HG03066 (cell line): Measurements from ENCODE around the gene KIRREL3.
A peak's percentile ranks its signal among the peaks of the same experiment; 100 is the strongest.

Experiments
- ATAC-seq: cut with Tn5 transposase; IDR thresholded peaks from one replicate; pipeline ENCODE4 v1.9.1; 2021; ENCODE audit warnings: low read depth; ENCODE audit not compliant: unreplicated experiment

Gene KIRREL3

DNA sequence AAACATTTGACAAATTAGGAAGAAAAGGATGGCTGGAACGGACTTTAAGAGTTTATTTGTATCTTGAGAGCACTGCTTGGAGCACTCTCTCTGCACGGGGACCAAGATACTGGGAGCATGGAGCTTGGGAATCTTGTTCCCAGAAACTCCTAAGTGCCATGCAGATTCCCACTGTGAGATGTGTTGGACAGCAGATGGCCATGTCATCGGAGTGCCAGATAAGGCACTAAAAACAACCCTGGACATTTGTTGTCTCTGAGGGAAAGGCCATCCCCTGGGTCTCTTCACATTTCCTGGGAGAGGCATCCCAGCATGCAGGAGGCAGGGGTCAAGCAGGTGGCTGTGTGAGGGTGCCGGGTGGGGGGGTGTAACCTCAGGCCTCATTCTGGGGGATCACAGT lies 2.9 kb downstream of the KIRREL3 start:
- no peak for ATAC-seq

DNA sequence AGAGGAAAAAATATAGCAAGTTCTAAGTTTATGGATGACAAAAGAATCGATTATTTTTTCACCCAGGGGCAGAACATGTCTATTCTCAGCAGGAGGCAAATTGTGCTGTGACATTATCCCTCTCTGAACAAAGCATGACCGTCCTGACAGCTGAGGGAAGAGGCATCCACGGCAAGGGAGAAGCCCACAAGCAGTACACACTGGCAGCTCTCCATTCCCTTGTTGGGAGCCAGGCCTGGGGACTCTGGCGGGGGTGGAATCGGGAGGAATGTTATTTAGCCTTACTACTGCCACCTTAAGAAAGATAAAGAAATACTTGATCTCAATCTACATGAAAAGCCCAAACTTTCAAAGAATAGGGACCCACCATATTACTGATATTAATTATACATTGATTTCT lies 3.4 kb downstream of the KIRREL3 start:
- no peak for ATAC-seq

DNA sequence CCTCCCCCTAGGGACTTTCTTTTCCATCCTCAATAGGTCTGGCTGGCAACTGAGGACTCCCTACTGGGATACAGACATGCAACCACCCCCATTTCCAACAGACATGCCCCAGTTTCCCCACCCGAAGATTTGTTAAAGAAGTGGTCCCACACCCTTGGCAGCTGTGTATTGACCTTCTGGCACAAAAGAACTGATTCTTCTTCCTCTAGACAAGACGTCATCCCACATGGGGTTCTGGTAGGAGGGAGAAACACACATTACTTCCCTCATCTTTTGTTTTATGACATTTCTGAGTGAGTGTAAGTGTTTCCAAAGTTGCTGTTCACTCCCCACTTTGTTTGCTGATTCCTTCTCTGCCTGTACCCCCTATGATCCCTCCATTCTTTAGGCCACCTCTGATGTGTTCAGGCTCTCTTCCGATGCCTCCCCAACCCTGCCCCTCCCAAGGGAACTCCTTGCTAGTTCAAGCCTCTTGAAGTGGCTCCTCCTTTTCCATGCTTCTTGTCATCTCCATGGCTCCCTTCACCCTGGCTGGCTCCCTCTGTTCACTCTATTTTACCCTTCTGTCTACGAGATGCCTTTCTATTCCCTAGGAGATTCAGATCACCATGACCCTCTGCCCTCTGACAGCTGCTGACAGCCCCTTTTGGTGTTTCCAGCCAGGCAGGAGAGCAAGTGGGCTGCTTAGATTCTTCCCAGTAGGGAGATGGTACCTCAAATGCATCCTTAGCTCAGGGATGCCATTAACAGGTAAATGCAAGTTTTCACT lies 4.3 kb downstream of the KIRREL3 start:
- ATAC-seq: no peak

DNA sequence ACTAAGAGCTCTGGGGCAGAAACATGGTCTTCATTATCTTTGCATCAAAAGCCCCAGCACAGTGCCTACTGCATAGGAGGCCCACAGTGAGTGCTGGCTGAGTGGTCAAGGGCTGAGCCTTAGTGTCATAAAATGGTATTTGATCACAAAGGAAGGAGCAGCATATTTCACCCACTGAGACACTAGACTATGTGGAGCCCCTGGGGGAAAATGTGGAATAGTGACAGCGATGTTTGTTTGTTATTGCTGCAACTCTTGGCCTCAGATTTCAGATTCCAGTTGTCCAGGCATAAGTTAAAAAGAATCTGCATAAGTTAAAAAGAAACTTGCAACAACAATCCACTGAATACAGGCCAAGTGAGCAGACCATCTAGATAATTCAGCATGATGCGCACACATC lies 7.0 kb downstream of the KIRREL3 start:
- no peak for ATAC-seq

DNA sequence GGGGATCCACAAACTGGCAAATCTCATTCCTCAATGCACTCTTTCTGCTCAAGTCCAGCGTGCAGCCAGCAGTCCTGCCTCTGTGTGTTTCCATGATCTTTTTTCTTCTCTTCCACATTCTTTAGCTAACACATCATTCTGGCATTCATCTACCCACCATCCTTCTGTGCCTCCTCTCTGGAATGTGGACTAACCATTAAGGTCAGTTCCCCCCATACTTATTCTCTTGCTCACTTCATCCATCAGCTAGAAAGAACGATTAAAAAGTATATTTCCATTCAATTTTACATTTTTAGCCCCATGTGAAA lies 7.8 kb downstream of the KIRREL3 start:
- ATAC-seq: no peak

DNA sequence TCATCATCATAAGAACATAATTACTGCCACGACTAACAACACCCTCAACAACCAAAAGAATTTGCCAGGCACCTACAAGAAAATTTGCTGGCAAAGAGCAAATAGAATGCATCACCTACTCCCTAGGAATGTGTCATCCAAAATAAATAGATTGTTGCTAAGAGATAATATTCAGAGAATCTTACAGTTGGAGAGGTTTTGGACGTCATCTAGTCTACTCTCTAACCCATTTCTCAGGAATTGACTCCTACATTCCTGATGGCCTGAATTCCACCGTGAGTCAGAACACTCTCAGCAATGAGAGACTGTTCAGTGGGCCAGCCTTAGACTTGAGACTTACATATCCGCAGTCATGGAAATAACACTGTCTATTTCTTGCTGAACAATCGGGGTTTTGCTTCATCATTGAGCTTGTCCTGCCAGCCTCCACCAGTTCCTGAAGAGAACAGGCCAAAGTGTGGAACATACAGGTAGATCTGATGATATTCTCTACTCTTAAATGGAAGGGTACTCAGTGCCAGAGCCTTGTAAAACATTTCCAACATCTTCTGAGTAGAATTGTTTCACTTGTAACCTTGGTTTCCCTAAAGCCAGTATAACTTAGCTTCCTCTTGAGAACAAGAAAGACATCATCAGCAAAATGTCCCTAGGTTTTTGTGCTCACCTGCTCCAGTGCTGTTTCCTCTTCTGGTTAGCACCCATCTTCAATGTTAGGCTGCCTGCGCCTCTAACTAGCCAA lies 8.3 kb downstream of the KIRREL3 start:
- ATAC-seq: no peak

DNA sequence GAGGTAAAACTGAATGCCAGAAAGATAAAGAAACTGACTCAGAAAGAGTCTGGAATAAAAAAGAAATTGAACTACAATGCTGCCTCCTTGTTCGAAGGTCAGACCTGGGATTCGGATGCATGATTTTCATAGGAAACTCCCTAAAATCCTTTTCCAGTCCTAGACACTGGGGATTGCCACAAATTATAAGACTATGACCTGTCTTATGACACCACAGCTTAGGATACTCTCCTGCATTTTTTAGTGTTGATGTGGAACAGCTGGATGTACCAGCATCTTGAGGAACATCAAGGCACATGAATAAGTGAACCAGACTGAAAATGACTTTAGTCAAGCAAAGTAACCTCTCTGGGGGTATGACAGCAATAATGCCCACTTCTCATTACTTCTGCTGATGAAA lies 9.0 kb downstream of the KIRREL3 start:
- ATAC-seq: no peak

DNA sequence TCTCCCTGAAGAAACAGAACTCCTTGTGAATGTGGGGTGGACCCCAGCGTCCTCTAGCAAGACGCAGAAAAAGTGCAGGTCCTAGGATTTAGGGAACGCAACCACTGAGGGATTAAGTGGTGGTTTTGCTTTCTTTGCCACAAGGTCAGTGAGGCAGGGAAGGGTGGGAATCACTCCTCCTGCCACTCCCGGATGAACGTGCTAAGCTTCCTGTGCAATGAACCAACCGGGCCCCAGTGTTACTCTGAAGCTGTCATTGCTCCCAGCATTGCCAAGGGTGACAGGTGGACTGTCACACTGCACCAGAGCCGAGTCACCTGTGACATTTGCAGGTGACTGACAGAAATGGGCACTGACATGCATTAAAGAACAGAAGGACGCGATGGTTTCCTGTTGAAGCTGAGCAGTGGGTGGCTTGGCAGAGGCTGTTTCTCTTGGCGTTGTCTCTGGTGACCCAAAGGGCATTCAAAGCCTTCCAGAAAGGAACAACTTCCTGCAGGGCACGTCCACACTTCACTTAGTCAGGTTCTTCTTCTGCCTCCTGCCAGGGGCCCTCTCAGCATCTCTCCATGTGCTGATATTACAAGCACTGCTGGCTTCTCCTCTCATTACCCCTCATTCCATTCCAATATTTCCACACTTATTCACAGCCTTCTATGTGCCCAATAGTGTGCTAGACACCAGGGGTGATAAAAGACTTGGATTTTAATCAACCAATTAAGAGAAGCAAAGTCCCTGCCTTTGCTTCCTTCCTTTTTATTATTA lies 9.7 kb downstream of the KIRREL3 start:
- ATAC-seq: no peak

DNA sequence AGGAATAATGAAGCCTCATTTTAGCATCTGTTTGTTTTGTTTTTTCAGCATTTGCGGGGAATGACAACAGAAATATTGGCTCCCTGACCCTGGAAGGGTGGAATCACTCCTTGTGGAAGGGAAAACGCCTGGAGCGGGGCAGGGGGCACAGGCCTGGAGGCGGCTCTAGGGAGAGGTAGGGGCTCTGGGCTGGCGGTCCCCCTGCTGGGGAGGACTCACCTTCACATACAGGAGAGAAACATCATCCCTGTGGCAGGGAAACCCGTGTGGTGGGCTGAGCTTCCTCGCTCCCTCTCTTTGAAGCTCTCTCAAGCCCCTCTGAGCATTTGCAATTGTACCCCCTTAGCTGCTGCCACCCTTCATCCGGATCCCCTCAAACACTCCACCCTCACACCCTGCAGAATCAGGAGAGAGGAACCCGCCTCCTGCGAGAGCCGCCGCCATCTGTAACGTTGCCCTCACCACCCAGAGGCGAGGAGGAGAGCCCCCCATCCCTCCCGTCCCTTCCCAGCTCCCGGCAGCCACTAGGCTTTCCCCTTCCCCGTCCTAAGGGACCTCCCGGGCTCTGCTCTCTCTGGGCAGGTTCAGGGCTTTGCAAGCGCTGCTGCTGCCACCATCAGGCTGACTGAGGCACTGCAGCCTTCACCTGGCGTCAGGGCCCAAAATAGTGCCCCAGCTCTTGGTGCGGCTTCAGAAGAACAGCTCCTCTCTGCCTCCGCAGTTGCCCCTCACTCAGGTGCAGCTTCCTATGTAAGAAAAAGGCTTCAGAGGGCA lies 10.4 kb downstream of the KIRREL3 start:
- ATAC-seq: peak; percentile 77

DNA sequence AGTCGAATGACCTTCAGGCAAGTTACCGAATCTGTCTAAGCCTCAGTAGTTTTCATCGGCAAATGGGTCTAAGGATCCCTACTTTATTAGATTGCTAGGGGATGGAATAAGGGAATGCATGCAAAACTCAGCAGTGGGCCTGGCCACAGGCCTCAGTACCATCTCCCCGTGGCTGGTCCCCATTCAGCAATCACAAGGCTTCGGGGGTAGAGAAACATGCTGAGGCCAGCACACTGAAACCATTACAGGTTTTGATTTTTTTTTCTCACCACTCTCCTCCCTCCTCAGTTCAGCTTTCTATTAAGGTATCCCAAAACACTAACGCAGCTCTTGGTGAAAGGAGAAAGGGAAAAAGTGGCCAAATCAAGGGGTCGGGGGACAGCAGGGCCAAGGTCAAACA lies 11.9 kb downstream of the KIRREL3 start:
- no peak for ATAC-seq

DNA sequence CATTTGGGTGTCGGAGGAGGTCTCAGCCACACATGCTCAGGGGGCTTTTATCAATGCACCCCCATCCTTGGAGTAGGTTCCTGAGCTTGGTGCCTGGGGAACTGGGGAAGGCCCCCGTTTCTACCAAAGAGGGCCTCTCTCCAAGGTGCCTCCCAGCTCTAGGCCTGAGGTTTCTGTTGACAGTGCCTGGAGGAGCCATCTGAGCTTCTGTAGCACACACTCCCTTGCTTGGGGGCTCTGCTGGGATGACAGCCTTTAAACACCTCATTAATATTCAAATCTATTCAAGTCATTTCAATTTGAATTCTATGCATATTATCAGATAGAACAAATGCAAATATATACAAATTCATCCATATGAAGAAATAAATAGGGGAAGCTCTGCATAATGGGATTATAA lies 18.9 kb downstream of the KIRREL3 start:
- no peak for ATAC-seq

DNA sequence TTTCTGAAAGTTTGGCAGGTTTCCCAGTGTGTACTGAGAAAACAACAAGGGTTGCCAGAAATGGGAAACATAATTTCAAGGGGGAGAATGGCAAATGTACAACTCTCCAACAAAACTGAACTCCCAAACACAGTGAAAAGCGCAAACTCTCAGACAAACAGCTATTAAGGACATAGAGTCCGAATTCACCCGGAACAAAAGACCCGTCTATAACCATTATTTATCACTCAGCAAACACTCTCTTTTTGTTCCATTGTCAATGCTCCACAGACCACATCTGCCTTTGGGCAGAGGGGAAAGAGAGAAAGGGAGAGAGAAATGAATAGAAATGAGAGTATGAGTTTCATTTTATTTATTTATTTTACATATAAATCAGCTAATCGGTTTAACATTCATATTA lies 21.7 kb downstream of the KIRREL3 start:
- no peak for ATAC-seq

DNA sequence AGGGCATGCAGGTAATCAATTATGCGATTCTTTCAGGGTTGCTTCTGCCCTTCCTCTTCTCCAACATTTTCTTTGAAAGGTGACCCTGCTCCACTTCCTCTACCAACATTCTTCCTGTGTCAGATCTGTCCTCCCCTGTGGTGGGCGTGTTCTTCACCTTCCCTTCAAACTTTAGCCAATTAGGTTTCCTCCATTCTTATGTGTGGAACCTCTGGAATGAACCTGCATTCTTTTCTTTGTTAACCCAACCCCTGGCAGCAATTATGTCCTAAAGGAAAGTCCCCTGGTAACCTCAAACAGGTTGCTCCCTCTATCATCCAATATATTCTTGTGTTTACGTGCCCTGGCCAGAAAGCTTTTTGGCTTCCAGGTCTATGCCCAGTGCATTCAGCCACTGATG lies 22.4 kb downstream of the KIRREL3 start:
- ATAC-seq: no peak

DNA sequence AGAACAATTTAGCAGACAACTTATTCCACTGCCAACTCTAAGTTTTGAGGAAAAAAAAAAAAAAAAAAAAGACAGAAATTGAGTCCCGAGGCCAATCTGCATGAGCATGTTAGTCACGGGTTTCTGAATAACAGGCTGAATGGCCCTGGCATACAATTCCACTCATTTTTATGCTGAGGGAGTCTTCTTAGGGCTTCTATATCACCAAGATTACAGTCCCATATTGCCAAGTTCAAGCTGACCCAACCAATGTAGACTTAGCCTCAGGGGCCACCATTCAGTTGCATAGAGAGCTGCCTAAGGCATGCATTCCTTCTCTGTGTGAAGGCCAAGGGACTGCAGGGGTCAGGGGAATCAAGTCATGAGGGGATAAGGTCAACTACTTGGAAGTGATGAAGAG lies 27.5 kb downstream of the KIRREL3 start:
- no peak for ATAC-seq

DNA sequence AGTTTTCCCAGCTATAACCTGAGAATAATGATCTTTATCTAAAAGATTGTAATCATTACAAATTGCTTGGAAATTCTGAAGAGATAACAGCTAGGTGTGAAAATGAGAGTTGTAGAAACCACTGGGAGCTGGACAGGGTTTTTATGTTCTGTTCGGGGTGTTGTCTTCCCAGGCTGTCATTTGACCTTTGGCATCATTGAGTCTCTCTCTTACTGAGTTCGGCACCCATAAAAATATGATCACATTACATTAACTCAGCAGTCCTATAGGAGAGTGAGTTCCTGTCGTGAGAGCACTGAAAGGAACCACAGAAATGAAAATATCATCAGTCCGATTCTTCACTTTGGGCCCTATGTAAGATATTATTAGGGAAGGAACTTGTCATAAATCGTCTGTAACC lies 29.3 kb downstream of the KIRREL3 start:
- no peak for ATAC-seq

DNA sequence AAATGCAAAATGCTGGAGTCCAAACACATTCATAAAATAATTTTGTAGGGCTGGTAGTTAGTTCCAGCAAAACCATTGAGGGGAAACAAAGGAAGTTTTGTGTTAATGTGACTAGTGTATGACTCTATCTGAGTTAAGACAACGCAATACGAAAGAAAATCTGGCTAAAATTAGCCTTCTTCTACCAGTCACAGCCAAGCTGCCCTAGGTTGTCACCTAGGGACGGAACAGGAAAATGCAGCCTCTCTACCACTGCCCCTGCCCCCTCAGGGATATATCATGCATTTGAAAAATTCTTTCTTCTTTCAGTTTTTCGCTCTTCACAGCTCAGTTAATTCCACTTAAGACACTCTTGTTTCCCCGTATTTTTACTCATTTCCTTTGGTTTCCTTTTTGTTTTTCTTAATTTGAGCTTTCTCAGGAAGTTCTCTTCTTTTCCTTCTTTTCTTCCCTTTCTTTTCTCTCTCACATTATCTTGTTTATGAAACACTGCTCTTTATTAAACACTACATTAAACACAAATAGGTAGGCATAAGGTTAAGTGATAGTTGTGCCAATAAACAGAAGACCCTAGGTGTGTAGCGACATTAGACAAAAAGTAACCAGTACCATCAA lies 30.6 kb downstream of the KIRREL3 start:
- ATAC-seq: no peak

DNA sequence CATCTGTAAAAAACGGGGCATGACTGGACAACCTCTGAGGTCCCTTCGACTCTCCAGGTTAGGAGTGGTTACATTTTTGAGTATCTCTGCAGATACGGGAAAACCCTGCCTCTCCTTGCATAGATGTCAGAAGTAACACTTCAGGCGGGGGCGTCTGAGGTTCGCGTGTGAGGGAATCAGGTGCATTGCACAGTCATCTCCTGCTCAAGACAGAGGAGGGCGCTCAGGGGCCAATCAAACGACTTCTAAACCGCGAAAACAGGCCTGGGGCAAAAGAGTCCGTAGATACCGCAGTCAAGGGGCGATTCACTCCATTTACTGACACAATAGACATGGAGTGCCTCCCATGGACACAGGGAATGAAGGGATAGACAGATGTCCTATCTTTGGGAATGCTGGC lies 31.7 kb downstream of the KIRREL3 start:
- no peak for ATAC-seq

DNA sequence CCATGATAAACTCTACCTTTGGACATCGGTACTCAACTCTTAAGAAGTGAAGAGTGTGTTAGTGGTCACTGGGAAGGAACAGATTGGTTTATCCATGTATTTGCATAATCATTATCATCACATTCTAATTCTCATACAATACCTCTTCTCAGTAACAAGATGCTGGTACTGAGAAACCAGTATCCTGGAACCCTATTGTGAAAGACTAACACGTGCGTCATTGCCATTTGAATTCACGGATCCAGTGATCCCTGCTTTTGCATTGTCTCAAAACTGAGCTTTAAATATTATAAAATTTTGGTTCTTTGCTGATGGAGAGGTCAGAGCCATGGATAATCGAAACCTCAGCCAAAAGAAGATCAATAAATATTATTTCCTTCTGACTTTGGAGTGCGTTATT lies 35.2 kb downstream of the KIRREL3 start:
- no peak for ATAC-seq

DNA sequence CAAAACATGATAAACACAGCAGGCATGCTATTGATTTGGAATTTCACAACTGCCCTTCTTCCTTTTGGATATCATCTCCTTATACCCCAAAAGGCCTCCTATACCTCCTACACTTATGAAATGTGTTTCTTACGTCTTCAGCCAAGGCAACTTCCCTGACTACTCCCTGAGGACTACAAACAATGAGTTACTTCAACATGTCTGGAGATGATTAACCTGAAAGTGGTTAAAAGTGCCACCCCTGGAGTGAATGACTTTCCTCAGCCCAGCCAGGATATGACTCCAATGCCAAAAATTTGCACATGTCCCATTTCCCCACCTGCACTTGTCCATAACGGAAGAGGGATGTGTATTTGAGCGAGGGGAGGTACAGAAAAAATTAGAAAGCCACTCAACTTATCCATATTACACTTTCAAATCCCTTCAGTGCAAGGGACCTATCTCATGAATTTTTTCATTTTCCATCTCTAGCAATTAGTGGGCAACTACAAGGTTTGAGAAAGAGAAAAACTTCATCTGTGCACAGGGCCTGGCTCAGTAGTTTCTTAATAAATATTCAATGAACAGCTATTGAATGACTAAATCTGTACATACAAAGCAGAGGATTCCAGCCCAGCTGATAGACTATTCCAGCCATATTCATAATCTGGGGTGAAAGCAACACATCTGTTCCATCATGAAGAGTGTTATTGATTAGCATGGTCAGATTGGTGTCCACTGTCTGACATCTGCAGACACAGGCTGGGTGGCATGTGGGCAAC lies 36.8 kb downstream of the KIRREL3 start:
- ATAC-seq: no peak

DNA sequence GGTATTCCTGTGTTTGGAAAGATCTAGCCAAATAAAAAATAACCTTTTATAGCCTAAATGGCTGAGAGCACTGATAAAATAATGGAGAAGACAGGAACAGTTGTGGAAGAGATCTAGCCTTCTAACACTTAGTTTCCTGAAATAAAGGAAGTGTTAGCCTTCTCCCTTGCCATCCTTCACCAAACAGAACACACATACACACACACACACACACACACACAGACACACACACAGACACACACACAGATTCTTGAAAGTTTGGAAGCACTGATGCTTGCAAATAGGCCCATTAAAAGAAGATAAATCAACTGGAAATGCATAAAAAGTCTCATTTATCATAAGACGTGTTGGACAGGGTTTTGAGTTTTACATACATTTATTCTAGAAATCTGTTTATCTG lies 37.5 kb downstream of the KIRREL3 start:
- no peak for ATAC-seq
